A673 (cell line): ENCODE data around the gene PIGK. TPM values are rescaled to one million over a fixed set of nuclear protein-coding genes. Genes with fewer than 3 reads are reported as not detected.

ENCODE experiments used
- BruUV-seq: library from RNA; stranded (reverse); fragments of 400-500 nt; replicated peaks from 2 replicates; lab custom pipeline; 2021; lab: Mats Ljungman, UMichigan
- CTCF ChIA-PET: fragments of 300-600 bp; sonication (Branson Sonifier 250); formaldehyde crosslinking; loops from one replicate; lab custom pipeline; 2022; ENCODE audit warnings: antibody characterized with exemption; lab: Charles Lee
- POLR2A ChIA-PET: fragments of 300-600 bp; sonication (Branson Sonifier 250); formaldehyde crosslinking; loops from one replicate; lab custom pipeline; 2022; ENCODE audit warnings: antibody characterized with exemption; ENCODE audit not compliant: low non-redundant PET; lab: Charles Lee
- DNase-seq: peaks from one replicate; pipeline ENCODE4 v3.0.0-alpha.2; 2015; ENCODE audit warnings: low spot score
- H3K27ac ChIP-seq: fragments of 200-600 bp; sonication (generic); 2 replicates; pipeline ENCODE4 v1.5.1; 2016; ENCODE audit warnings: mixed run types, low read depth, mild to moderate bottlenecking, mixed read lengths, antibody characterized with exemption, low read length; ENCODE audit not compliant: poor library complexity, severe bottlenecking
- H3K27me3 ChIP-seq: fragments of 200-600 bp; sonication (generic); replicated peaks from 2 replicates; pipeline ENCODE4 v1.6.1; 2017; ENCODE audit warnings: mixed run types, low read depth, mild to moderate bottlenecking, mixed read lengths, antibody characterized with exemption, low read length; ENCODE audit not compliant: insufficient read depth, poor library complexity
- H3K36me3 ChIP-seq: fragments of 200-600 bp; sonication (generic); 2 replicates; pipeline ENCODE4 v1.6.1; 2016; ENCODE audit warnings: mixed run types, mild to moderate bottlenecking, mixed read lengths, antibody characterized with exemption, low read length; ENCODE audit not compliant: insufficient read depth, poor library complexity, severe bottlenecking
- H3K4me1 ChIP-seq: fragments of 200-600 bp; sonication (generic); 2 replicates; pipeline ENCODE4 v1.6.1; 2017; ENCODE audit warnings: mixed run types, mild to moderate bottlenecking, mixed read lengths, antibody characterized with exemption, low read length; ENCODE audit not compliant: insufficient read depth, poor library complexity, severe bottlenecking
- H3K4me3 ChIP-seq: fragments of 200-600 bp; sonication (generic); 2 replicates; pipeline ENCODE4 v1.5.1; 2016; ENCODE audit warnings: low read depth, mixed run types, mild to moderate bottlenecking, mixed read lengths, low read length; ENCODE audit not compliant: poor library complexity, severe bottlenecking
- H3K9me3 ChIP-seq: fragments of 200-600 bp; sonication (generic); 2 replicates; pipeline ENCODE4 v1.6.1; 2016; ENCODE audit warnings: mixed run types, low read depth, mild to moderate bottlenecking, mixed read lengths, antibody characterized with exemption, low read length; ENCODE audit not compliant: poor library complexity, severe bottlenecking
- CTCF ChIP-seq: fragments of 300-800, 200-600 bp; sonication (generic); conservative IDR thresholded peaks from 2 replicates; pipeline ENCODE4 v1.5.1; 2017; ENCODE audit warnings: low read depth, mild to moderate bottlenecking, antibody characterized with exemption, low read length, moderate library complexity, mixed read lengths
- EZH2 ChIP-seq: fragments of 200-600 bp; sonication (generic); IDR thresholded peaks from 2 replicates; pipeline ENCODE4 v1.6.1; 2017; ENCODE audit warnings: borderline replicate concordance, low read depth, mild to moderate bottlenecking, mixed read lengths, antibody characterized with exemption, low read length; ENCODE audit not compliant: poor library complexity, severe bottlenecking
- intact Hi-C: fragments of 100-400 bp; cut with micrococcal nuclease; formaldehyde crosslinking; loops from one replicate; pipeline ENCODE4 v1.10.0; 2022; ENCODE audit not compliant: unreplicated experiment
- total RNA-seq: library from RNA; stranded (reverse); gene quantifications from 2 replicates; pipeline ENCODE4 v1.2.3, GENCODE V29; 2021

The PIGK gene
- total RNA-seq, 1 experiment from 2014 or later, result 28.8 TPM

GRCh38 chr1:77182083-77182482 lies 37.1 kb downstream of the PIGK start:
- CTCF ChIA-PET, result no interaction called here
- BruUV-seq, result no TSS peak
- Histone ChIP-seq H3K9me3 (no peaks in the 10 kb centered on the region), H3K27ac (no peak overlapping the region), H3K4me3 (no peak overlapping the region), H3K4me1 (no peaks in the 10 kb centered on the region), H3K36me3 (no peaks in the 10 kb centered on the region), H3K27me3 (no peaks in the 10 kb centered on the region)
- TF ChIP-seq EZH2, result no peak
- TF ChIP-seq CTCF, result no peak
- intact Hi-C loops, result no loop called here
- DNase-seq, result no peak
- POLR2A ChIA-PET, result interaction anchor here (0.7 kb wide), 1 partner anchor 16 kb away, joined by 3 read pairs; no protein-coding TSS in a partner anchor

GRCh38 chr1:77179632-77180031 lies 39.6 kb downstream of the PIGK start:
- H3K27ac ChIP-seq, result no peak overlapping the region
- ChIA-PET CTCF (no interaction called here), POLR2A (no interaction called here)
- H3K27me3 ChIP-seq, result no peaks in the 10 kb centered on the region
- no peaks in the 10 kb centered on the region for H3K4me1 ChIP-seq
- H3K9me3 ChIP-seq, result peaks cover 17% of the 10 kb centered on the region
- H3K4me3 ChIP-seq, result no peak overlapping the region
- intact Hi-C loops, result no loop called here
- DNase-seq, result no peak
- TF ChIP-seq EZH2, result no peak
- no TSS peak for BruUV-seq
- H3K36me3 ChIP-seq, result no peaks in the 10 kb centered on the region

GRCh38 chr1:77175230-77175844 lies 43.9 kb downstream of the PIGK start:
- ChIA-PET CTCF (no interaction called here), POLR2A (no interaction called here)
- DNase-seq, result peak; percentile 22
- Histone ChIP-seq H3K27ac (no peak overlapping the region), H3K36me3 (no peaks in the 10 kb centered on the region), H3K4me3 (no peak overlapping the region), H3K27me3 (no peaks in the 10 kb centered on the region), H3K4me1 (no peaks in the 10 kb centered on the region), H3K9me3 (peaks cover 26% of the 10 kb centered on the region)
- no peak for TF ChIP-seq EZH2
- TF ChIP-seq CTCF, result no peak
- BruUV-seq, result no TSS peak
- intact Hi-C loops, result no loop called here

GRCh38 chr1:77170687-77171086 lies 48.5 kb downstream of the PIGK start:
- H3K4me3 ChIP-seq, result no peak overlapping the region
- POLR2A ChIA-PET, result no interaction called here

More at GRCh38 chr1:77170687-77171086, 48.5 kb downstream of the PIGK start:
- TF ChIP-seq EZH2, result no peak
- no peak for TF ChIP-seq CTCF
- Histone ChIP-seq H3K27ac (no peak overlapping the region), H3K4me1 (no peaks in the 10 kb centered on the region), H3K27me3 (no peaks in the 10 kb centered on the region), H3K36me3 (no peaks in the 10 kb centered on the region), H3K9me3 (peaks cover 19% of the 10 kb centered on the region)
- CTCF ChIA-PET, result no interaction called here
- no TSS peak for BruUV-seq
- intact Hi-C loops, result no loop called here
- no peak for DNase-seq
